Stimulated activated CD8-positive, alpha-beta memory T cell treated with anti-CD3 and anti-CD28 coated beads, Interleukin-15, amount 100 ng/mL, for 4 hours (primary cell): Measurements from ENCODE around the gene LILRA1.
"Not testable (repeated sequence)": the region's sequence is repeated elsewhere in the genome, so short reads cannot be mapped to it uniquely, and the experiment has no call there.

Experiments used
- DNase-seq, 2 donors: peaks; one replicate each; pipeline ENCODE4 v3.0.0-alpha.2; 2020; ENCODE audit warnings: low read depth in 2 of 2

LILRA1 gene

GRCh38 chr19:54624934-54625730 is 31.7 kb downstream of the LILRA1 start:
- not testable (repeated sequence) for DNase-seq

- no peak for DNase-seq
These were observed 33.3 kb downstream of the LILRA1 start for GRCh38 chr19:54626757-54627156.

GRCh38 chr19:54627912-54628311 is 34.5 kb downstream of the LILRA1 start:
- not testable (repeated sequence) for DNase-seq

- not testable (repeated sequence) for DNase-seq
These were observed 36.8 kb downstream of the LILRA1 start, which contains the start of gene LILRB1 for GRCh38 chr19:54630262-54630661. Gene LILRB1 (plus strand): TSS chr19:54630484. CDS start chr19:54631074, 590 bp downstream.

GRCh38 chr19:54630782-54631181 is 37.4 kb downstream of the LILRA1 start:
- no peak for DNase-seq

- not testable (repeated sequence) for DNase-seq
These were observed 38.3 kb downstream of the LILRA1 start for GRCh38 chr19:54631489-54632337.

GRCh38 chr19:54632517-54632916 is 39.1 kb downstream of the LILRA1 start:
- DNase-seq: not testable (repeated sequence)

GRCh38 chr19:54633401-54633800 is 40.0 kb downstream of the LILRA1 start:
- no peak for DNase-seq

GRCh38 chr19:54636081-54636480 is 42.6 kb downstream of the LILRA1 start:
- DNase-seq: not testable (repeated sequence)

- DNase-seq: no peak
These were observed 45.3 kb downstream of the LILRA1 start for GRCh38 chr19:54638683-54639082.

GRCh38 chr19:54642953-54643352 is 49.5 kb downstream of the LILRA1 start:
- not testable (repeated sequence) for DNase-seq

- not testable (repeated sequence) for DNase-seq
These were observed 50.2 kb downstream of the LILRA1 start for GRCh38 chr19:54643583-54643982.

GRCh38 chr19:54644056-54644455 is 50.6 kb downstream of the LILRA1 start:
- no peak for DNase-seq

GRCh38 chr19:54646331-54646841 is 53.0 kb downstream of the LILRA1 start:
- no peak for DNase-seq

- DNase-seq: no peak
These were observed 54.7 kb downstream of the LILRA1 start for GRCh38 chr19:54648129-54648528.

GRCh38 chr19:54650108-54650655 is 56.8 kb downstream of the LILRA1 start:
- no peak for DNase-seq
